ENCODE data around the gene METTL18.
"Not testable (repeated sequence)": the region's sequence is repeated elsewhere in the genome, so short reads cannot be mapped to it uniquely, and the experiment has no call there.

The METTL18 gene
- total RNA-seq, result 2.5 to 7.6 (median 3.9) reads per million in 4 donors

- peak; percentile 79 to 96 (median 83) for DNase-seq
These were observed at the start of gene METTL18 for GRCh38 chr1:169794530-169795416. TSS of gene METTL18 (minus strand) at chr1:169794907. CDS start at chr1:169793695, 1,212 bp downstream.

- DNase-seq, result no peak
These were observed 44.2 kb upstream of the METTL18 start for GRCh38 chr1:169838942-169839341.

DNA sequence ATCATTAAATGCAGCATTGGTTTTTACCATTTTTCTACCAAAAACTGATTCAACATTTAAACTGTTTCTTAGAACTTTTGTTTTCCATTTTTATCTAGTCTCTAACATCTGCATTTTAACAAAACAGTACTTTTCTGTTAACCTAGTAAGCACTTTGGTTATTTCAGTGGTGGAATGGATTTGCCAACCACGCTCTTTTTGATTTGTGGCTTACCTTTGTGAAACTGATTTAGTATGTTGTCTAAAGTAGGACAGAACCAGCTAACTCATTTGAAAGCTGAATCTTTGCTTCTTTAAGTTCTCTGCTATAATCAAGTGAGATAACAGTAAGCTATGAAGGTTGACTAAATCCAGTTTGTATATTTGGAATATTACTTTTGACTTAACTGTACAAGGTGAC, 41.5 kb upstream of the METTL18 start:
- no peak for DNase-seq

DNA sequence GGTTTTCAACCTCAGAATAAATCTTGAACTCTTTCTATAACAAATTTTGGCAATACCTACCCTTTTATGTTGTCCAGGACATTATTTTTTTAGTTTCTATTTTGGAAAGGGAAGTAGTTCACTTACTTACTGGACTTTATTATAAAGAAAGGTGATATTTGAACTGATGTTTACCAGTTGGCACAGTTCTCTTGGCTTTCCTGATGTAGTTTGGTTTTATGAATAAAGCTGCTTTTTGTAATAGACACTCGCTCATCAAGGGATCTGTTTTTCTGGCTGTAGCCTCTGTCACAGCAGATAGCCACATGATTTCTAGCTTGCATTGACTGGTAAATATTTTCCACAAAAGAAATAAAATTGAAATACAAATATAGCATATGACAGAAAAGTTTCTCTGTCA, 40.9 kb upstream of the METTL18 start:
- DNase-seq, result no peak

DNA sequence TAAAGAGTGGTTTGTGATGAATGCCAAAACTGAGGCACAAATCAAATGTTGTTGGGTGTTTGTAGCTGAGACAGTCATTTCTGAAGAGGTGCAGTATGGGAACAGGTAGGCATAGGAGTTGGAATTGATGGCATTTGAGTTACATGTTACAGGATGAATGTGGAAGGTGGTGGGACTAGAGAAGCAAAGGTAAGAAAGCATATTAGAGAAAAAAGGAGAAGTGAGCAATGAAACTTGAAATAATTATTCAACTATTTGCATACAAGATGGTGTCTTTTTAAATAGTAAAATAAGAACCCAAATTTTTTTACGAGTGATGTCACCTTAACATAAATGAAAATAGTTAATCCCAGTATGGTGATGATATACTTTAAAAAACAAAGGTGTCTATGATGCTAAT, 40.2 kb upstream of the METTL18 start:
- no peak for DNase-seq

GRCh38 chr1:169833179-169833901, 38.6 kb upstream of the METTL18 start:
- no peak for DNase-seq

- no peak for DNase-seq
These were observed 35.0 kb upstream of the METTL18 start for GRCh38 chr1:169829671-169830070.

GRCh38 chr1:169824153-169824552, 29.4 kb upstream of the METTL18 start:
- no peak for DNase-seq

- no peak for DNase-seq
These were observed 26.8 kb upstream of the METTL18 start for GRCh38 chr1:169821500-169821899.

GRCh38 chr1:169816617-169817016, 21.9 kb upstream of the METTL18 start:
- DNase-seq, result no peak

GRCh38 chr1:169814265-169814664, 19.6 kb upstream of the METTL18 start:
- DNase-seq, result no peak

DNA sequence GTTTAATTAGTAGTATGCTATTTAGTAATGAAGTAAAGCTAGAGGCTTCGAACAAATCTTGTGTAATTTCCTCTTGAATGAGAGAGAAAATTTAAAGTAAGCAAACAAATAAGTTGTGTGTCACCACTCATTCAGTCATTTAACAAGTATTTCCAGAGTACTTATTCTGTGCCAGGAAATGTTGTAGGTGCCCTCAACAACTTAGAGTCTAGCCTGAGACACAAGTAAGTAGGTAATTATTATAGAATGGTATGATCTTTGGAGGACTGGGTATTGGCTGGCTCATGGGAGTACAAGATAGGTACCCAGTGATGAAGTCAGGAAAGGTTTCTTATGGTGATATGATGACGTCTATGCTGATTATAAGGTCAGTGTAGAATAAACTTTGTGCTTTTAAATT, 17.4 kb upstream of the METTL18 start:
- no peak for DNase-seq

DNA sequence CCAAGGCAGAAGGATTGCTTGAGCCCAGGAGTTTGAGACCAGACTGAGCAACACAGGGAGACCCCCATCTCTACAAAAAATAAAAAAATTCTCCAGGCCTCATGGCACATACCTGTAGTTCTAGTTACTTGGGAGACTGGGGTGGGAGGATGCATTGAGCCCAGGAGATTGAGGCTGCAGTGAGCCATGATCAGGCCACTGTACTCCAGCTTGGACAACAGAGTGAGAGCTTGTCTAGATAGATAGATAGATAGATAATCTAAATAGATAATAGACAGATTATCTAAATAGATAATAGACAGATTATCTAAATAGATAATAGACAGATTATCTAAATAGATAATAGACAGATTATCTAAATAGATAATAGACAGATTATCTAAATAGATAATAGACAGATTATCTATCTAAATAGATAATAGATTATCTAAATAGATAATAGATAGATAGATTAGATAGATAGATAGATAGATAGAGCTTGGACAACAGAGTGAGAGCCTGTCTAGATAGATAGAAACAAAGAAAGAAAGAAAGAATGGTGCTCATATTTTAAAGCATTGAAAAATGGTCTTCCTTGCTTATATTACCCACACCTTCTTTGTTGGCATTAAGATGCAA, 16.8 kb upstream of the METTL18 start:
- not testable (repeated sequence) for DNase-seq

- DNase-seq, result peak in 3 of 5 donors; percentile 8 to 28 (median 15)
These were observed 14.8 kb upstream of the METTL18 start for GRCh38 chr1:169809370-169810095.

DNA sequence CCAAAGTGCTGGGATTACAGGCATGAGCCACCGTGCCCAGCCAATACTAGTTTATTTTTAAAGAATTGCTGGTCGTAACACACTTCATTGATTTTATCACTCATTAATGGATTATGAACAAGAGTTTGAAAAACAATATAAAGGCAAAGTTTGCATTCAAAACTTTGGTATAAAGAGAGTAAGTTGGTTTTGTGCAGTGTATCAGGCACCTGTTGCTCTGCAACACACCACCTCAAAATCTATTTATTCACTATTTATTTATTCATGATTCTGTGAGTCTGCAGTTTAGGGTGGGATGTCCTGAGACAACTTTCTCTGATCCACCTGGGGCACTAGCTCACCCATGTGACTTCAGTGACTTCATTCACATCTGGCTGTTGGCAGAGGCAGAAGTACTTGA, 10.2 kb upstream of the METTL18 start:
- no peak for DNase-seq

DNA sequence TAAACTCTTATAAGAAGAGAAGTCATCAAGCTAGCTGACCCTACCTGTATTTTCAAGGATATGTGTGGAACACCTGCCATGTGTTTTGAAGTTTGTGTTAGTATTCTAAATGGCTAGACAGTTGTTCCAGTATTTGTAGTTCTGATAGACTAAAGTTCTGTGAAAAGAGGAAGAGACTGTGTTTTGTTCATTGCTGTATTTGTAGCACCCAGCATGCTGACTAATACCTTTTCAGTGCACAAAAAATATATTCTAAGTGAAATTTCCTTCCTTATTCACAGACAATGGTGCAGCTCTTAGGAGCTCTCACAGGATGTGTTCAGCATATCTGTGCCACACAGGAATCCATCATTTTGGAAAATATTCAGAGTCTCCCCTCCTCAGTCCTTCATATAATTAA, 8.2 kb upstream of the METTL18 start:
- no peak for DNase-seq

GRCh38 chr1:169797281-169797680, 2.6 kb upstream of the METTL18 start:
- no peak for DNase-seq

DNA sequence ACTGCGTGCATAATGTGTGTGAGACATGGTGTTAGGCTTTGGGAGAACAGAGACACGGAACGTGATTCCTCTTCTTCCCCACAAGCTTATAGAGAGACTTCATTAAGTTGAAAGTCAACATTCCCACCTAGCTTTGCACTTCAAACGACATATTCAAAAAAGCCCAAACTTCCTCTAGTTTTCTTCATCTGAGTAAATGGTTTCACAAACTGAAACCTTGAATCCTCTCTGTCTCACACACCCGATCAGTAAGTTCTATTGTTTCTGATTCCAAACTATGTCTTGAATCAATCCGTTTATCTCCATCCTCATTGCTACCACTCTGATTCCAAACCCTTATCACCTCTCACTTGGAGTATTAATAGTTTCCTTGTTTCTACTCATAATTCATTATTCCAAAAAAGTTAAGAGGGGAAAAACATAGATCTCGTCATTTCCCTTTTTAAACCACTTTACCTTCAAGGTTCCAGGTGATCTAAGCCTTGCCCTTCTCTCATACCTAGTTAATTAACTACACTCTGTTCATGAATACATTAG, 1.6 kb upstream of the METTL18 start:
- DNase-seq, result peak in 1 of 5 donors; percentile 23

DNA sequence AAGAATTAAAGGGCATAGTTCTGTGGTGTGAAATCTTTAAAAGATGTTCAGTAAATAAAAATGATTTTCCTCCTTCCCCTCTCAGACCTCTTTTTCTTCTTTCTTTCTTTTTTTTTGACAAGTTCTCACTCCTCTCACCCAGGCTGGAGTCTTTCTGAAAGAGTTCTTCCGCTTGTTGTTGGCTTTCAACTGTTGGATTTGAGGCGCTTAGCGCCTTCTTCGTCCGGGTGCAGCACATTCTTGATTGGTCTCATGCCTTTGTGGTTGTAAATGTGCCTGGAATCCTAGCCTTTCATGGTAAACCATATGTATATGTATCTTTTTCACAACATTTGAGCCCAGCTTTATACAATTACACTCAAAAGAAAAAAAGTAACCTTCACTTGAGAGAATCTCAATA, 980 bp upstream of the METTL18 start:
- DNase-seq, result peak in 1 of 5 donors; percentile 63

DNA sequence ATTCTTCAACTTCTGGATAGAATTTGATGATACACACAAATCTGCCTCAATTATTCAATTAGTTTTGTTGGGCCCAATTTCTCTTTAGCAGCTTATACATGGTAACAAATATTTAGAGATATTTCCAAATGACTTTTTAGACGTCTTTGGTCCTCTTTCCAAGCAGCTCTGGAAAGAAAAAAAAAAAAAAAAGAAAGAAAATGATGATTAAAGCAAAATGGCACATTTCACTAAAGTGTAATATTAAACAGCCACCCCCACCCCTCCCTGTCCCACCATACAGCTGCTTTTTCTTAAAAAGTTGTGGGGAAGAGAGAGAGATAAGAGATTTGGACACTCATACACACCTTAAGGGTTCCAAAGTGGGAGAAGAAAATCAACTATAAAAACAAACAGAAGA, 977 bp downstream of the METTL18 start:
- no peak for DNase-seq

GRCh38 chr1:169788402-169788801, 6.3 kb downstream of the METTL18 start:
- no peak for DNase-seq

- no peak for DNase-seq
These were observed 7.7 kb downstream of the METTL18 start for GRCh38 chr1:169786974-169787373.

Data from T-helper 1 cell (primary cell).